ENCODE results near the gene UROS.

The UROS gene

DNA sequence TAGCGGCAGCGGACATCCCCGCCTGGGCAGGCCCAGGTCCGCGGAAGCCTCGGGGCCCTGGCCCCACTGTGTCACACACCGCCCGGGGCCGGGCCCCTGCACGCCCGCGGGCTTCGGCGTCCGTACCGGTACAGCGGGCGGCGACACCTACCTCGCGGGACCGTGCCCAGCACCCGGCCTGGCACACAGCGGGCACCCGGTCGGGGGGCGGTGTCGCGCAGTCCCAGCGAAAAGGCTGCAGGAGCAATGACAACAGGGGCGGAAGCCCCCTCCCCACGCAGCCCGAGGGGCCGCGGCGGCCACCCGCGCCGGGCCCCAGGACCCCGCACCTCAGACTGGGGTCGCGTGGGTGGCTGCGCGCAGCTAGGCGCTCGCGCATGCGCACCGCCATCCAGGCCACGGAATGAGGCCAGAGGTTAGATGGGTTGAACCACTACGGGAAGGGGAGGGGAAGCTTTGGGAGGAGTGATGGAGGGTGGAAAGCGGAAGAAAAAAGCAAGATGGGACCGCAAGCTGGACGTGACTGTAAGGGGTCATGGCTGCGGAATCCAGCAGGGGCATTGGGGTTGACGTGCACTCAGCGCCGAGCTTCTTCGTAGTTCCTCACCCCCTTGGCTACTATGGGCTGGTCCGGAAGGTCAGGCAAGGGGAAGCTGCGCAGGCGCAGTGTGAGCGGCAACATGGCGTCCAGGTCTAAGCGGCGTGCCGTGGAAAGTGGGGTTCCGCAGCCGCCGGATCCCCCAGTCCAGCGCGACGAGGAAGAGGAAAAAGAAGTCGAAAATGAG is at the start of gene UROS, which contains the start of gene BCCIP:
UROS (minus strand) TSS at position 381 of the 785 bp plus-strand sequence. CDS start 6,759 bp downstream, outside the sequence.
BCCIP (plus strand) TSS at position 669 of the 785 bp plus-strand sequence; CDS start at position 681, 12 bp downstream.
- TF ChIP-seq, protein P1, sequence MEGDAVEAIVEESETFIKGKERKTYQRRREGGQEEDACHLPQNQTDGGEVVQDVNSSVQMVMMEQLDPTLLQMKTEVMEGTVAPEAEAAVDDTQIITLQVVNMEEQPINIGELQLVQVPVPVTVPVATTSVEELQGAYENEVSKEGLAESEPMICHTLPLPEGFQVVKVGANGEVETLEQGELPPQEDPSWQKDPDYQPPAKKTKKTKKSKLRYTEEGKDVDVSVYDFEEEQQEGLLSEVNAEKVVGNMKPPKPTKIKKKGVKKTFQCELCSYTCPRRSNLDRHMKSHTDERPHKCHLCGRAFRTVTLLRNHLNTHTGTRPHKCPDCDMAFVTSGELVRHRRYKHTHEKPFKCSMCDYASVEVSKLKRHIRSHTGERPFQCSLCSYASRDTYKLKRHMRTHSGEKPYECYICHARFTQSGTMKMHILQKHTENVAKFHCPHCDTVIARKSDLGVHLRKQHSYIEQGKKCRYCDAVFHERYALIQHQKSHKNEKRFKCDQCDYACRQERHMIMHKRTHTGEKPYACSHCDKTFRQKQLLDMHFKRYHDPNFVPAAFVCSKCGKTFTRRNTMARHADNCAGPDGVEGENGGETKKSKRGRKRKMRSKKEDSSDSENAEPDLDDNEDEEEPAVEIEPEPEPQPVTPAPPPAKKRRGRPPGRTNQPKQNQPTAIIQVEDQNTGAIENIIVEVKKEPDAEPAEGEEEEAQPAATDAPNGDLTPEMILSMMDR (conservative IDR thresholded peaks at IDR 0.05): no peak

DNA sequence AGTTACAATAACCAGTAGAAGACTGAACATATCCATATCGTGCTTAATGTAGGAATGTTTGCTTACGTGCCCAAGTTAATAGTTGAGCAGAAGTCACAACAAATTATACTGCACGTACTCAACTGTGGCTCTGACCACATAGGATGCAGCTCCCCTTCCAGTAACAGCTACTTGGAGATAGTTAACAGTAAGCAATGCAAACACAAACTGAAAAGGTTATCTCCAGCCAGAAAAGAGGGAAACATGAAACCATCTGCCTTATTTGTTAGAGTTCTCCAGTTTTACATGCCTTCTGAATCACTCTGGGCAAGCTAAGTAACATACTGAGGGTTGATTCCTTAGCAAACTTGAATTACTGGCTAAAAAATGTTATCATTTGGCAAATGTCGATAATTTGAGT is 48.3 kb upstream of the UROS start:
- TF ChIP-seq, protein P1 (conservative IDR thresholded peaks at IDR 0.05): no peak
- peak overlapping the region; percentile 19; the same call in 1 of the 2 replicates for H3K27ac ChIP-seq

More for the DNA sequence above, at the start of gene UROS, which contains the start of gene BCCIP:
- peak within 1 kb of the TSS; percentile 88 for H3K27ac ChIP-seq

DNA sequence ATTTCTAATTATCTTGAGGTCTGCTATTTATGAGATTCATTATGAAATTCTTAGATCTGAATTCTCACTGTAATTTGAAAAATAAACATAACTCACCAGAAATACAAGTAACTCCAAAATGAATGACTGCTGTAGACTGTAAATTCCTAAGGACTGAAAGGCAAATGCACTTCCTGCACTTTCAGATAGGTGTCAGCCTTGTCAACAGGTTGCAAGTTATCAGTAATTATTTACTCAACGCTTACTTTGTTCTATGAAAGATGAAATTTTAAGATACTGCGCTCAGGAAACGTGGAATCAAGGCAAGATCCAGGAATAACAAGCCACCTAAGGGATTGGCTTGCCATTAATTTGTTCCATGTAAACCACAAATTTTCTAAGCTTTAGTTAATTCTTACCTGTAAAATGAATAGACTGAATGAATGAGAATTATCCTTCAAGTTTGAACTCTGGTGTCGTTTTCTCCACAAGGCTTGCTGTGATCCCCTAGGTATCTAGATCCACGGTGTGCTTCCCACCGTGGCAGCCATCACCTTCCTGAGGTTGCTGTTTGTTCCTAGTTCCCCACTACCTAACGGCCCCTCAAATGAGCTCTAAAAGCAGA is 45.4 kb upstream of the UROS start:
- H3K27ac ChIP-seq: no peak overlapping the region
- TF ChIP-seq, protein P1 (conservative IDR thresholded peaks at IDR 0.05): peak; percentile 80

DNA sequence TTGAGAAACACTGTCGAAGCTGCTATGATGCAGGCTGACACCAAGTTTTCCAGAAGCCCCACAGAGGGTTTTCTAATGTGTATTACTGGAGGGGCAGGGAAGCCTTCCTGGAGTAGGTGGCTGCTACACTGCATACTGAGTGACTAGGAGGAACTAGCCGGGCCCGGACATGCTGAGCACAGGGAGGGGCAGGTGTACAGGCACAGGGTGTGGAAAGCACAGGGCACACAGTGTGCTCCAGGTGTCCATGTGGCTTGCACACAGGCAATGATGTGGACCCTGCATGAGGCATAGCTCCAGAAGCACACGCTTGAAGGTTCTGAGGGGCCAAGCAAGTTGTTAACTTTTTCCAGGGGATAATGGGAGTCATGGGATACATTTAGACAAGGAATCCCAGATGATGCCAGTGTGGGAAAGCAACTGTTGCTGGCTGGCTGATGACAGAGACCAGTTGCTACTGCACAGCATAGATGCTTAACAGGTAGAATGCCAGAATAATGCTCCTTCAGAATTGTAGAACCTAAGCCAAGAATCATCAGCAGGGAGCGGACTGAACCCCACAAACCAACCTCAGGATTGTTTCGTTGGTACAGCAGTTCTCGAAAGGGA is 43.5 kb upstream of the UROS start:
- TF ChIP-seq, protein P1 (conservative IDR thresholded peaks at IDR 0.05): no peak
- no peak overlapping the region for H3K27ac ChIP-seq

DNA sequence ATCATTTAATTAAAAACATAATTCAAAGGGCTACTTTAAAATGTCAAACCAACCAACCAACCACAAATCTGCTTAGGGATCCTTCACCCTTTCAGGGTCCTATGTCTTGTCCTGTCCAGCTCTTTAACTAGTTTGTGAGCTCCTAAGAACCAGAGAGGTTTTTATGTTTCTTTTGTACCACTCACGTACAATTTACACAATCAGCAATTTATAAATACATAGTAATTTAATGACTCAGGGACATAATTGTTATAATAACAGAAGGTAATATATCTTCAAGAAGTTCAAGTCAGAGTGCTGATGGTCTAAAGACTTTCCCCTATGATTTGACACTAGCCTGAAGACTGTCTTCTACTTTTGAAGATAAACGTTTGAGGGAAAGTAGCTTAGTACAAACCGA is 42.1 kb upstream of the UROS start:
- TF ChIP-seq, protein P1 (conservative IDR thresholded peaks at IDR 0.05): no peak
- no peak overlapping the region for H3K27ac ChIP-seq

DNA sequence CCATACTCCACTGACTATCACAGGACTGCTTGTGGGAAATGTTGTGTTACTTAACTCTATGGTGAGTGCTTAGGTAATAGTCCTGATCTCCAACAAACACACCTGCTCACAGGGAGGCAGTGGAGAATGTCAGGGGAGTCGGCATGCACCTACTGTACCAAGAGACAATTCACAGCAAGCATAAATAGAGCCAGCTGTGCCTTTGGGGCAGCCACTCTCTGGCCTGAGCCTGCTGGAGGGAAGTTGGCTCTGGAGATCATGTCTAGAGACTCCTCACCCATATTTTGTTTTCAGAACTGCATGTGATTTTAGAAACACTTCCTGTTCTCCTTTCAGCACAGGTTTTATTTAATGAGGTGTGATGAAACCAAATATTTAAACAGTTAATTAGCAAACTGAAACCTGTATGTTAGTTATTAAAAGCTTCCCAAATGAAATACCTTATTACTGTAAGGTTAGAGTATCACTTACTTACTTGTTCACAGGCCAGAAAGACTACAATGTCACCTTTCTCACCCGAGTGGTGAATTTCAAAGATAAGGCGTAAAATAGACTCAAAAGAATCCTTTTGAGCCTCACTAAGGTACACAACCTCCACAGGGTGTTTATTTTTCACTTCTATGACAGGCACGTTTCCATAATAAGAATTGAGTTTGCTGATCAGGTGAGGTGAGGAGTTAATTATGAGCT is 36.2 kb upstream of the UROS start:
- H3K27ac ChIP-seq: peak overlapping the region; percentile 38
- TF ChIP-seq, protein P1 (conservative IDR thresholded peaks at IDR 0.05): no peak

All from VCaP (cell line).